Measurements from ENCODE around the gene SYNPO2.

The SYNPO2 gene

DNA sequence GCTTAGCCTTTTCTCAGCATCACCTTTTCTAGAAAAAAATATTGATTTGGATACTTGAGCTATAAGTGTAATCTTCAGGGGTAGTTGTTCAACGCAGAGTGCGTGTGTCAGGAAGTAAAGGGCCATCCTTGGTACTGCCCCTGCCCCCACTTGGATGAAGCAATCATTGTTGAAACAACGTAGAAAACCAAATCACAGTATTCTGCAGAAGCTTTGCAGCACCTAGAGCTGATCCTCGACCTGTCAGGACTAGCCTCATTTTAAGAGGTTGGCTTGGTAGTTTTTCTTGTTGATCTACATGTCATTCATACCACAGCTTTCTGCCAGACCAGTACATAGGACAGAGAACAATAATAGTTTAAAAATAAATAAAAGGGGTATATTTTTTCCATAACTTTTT lies 181.6 kb downstream of the SYNPO2 start:
- Histone ChIP-seq H3K27ac (no peak overlapping the region), H3K36me3 (peaks cover 0 to 9% (median 3%) of the 10 kb centered on the region in 3 donors), H3K4me3 (no peak overlapping the region), H3K4me1 (peaks cover 0 to 14% (median 5%) of the 10 kb centered on the region in 4 donors), H3K27me3 (no peaks in the 10 kb centered on the region), H3K9me3 (peaks cover 0 to 2% (median 2%) of the 10 kb centered on the region in 3 donors)
- no peak for DNase-seq
- TF ChIP-seq, protein P1, sequence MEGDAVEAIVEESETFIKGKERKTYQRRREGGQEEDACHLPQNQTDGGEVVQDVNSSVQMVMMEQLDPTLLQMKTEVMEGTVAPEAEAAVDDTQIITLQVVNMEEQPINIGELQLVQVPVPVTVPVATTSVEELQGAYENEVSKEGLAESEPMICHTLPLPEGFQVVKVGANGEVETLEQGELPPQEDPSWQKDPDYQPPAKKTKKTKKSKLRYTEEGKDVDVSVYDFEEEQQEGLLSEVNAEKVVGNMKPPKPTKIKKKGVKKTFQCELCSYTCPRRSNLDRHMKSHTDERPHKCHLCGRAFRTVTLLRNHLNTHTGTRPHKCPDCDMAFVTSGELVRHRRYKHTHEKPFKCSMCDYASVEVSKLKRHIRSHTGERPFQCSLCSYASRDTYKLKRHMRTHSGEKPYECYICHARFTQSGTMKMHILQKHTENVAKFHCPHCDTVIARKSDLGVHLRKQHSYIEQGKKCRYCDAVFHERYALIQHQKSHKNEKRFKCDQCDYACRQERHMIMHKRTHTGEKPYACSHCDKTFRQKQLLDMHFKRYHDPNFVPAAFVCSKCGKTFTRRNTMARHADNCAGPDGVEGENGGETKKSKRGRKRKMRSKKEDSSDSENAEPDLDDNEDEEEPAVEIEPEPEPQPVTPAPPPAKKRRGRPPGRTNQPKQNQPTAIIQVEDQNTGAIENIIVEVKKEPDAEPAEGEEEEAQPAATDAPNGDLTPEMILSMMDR (IDR thresholded peaks at IDR 0.05): no peak
- intact Hi-C loops (cut with DNase I; ENCODE audit: low total_unique reads): no loop called here

DNA sequence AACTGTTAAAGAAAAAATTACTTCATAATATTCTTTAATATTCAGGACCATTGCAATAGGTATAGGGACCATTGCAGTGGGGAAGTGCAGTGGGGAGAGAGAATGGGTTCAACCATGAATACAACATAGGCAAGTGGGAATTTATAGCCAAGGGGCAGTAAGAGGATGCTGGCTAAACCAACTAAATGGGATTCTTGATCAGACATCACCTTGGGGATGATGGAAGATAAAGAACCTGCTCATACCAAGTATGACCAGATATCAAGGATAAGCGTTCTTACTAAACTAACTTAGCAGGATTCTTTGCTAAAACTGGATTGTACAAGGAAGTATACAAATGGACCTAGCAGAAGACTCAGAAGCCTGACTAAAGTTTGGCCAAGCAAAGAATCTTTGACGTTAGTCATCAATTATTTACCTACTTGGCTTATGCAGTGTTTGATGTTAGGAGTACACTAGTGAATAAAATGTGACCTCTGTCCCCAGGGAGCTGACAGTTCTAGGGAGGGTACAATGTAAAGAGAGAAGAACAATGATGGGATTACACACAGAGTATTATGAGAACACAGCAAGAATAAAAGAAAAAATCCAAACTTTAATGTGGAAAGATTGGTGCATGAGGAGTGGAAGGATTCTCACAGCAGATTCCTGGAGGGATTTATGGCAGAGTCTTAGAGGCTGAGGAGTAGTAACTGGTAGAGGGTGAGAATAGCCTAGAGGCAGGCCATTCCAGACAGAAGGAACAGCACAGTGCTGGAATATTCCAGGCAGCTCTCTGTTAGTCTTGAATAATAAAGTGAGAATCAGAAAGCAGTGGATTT lies 192.3 kb downstream of the SYNPO2 start:
- no peak for DNase-seq
- Histone ChIP-seq H3K9me3 (no peaks in the 10 kb centered on the region), H3K4me3 (no peak overlapping the region), H3K27me3 (no peaks in the 10 kb centered on the region), H3K27ac (no peak overlapping the region), H3K36me3 (no peaks in the 10 kb centered on the region), H3K4me1 (no peaks in the 10 kb centered on the region)
- TF ChIP-seq, protein P1 (IDR thresholded peaks at IDR 0.05): no peak
- intact Hi-C loops (cut with DNase I; ENCODE audit: low total_unique reads): no loop called here

GRCh38 chr4:119081542-119081859 lies 192.8 kb downstream of the SYNPO2 start:
- no peak overlapping the region for H3K27ac ChIP-seq
- no peak overlapping the region for H3K4me3 ChIP-seq
- TF ChIP-seq, protein P1 (IDR thresholded peaks at IDR 0.05): no peak
- no peaks in the 10 kb centered on the region for H3K36me3 ChIP-seq
- no peaks in the 10 kb centered on the region for H3K9me3 ChIP-seq
- H3K4me1 ChIP-seq: no peaks in the 10 kb centered on the region
- no peak for DNase-seq
- intact Hi-C loops (cut with DNase I; ENCODE audit: low total_unique reads): no loop called here
- no peaks in the 10 kb centered on the region for H3K27me3 ChIP-seq

DNA sequence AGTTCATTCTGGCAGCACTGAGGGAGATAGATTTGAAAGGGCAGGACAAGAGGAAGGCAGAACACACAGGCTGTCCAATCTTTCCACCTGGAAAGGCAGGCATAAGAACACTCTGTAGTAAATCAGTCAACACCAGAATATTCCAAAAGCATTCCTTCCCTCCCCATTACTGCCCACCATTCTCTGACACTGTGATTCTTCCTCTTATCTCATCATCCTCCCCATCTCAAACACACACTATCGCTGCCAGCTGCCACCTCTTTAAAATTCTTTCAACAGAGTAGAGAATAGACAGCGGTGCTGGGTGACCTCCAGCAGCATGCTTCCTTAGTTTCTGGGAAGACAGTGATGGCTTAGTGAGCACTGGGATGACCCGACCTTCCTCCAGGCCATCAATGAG lies 193.3 kb downstream of the SYNPO2 start:
- H3K36me3 ChIP-seq: no peaks in the 10 kb centered on the region
- DNase-seq: no peak
- H3K4me1 ChIP-seq: no peaks in the 10 kb centered on the region
- no peaks in the 10 kb centered on the region for H3K27me3 ChIP-seq
- TF ChIP-seq, protein P1 (IDR thresholded peaks at IDR 0.05): no peak
- H3K27ac ChIP-seq: no peak overlapping the region
- intact Hi-C loops (cut with DNase I; ENCODE audit: low total_unique reads): no loop called here
- H3K9me3 ChIP-seq: no peaks in the 10 kb centered on the region
- H3K4me3 ChIP-seq: no peak overlapping the region

DNA sequence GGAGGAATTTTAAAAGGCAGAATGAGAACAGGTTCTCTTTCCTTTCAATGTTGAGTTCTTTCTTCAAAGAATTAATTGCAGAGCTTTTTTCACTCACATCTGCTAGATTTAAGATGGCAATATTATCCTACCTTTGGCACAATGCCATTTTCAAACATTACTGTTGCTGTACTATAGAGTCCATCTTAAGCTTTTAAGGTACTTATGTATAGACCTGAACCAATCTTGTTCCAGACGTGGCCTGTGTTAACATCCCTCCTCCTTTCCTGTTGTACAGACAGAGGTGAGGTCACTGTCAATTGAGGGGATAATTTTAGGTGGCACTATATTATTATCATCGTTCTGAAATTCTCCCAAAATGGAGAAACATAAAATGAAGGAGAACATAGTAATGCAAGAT lies 194.0 kb downstream of the SYNPO2 start:
- Histone ChIP-seq H3K4me3 (no peak overlapping the region), H3K27me3 (no peaks in the 10 kb centered on the region), H3K36me3 (no peaks in the 10 kb centered on the region), H3K9me3 (no peaks in the 10 kb centered on the region), H3K4me1 (no peaks in the 10 kb centered on the region), H3K27ac (no peak overlapping the region)
- TF ChIP-seq, protein P1 (IDR thresholded peaks at IDR 0.05): no peak
- no peak for DNase-seq
- intact Hi-C loops (cut with DNase I; ENCODE audit: low total_unique reads): no loop called here

Measured in tibial artery (tissue), 4 donors.